ENCODE data around the gene ABCA7.

The ABCA7 gene

GRCh38 chr19:1053176-1054101 is 13.5 kb downstream of the ABCA7 start:
- intact Hi-C loops (cut with DNase I) = no loop called here
- no peak for DNase-seq

GRCh38 chr19:1054102-1055027 is 14.5 kb downstream of the ABCA7 start:
- DNase-seq = no peak
- intact Hi-C loops (cut with DNase I) = no loop called here

GRCh38 chr19:1055028-1055425 is 15.1 kb downstream of the ABCA7 start:
- no peak for DNase-seq
- intact Hi-C loops (cut with DNase I) = no loop called here

- intact Hi-C loops (cut with DNase I) = no loop called here
- no peak for DNase-seq
Measured at GRCh38 chr19:1055886-1056620, 16.1 kb downstream of the ABCA7 start.

GRCh38 chr19:1057176-1057855 is 17.4 kb downstream of the ABCA7 start:
- intact Hi-C loops (cut with DNase I) = no loop called here
- DNase-seq = no peak

- intact Hi-C loops (cut with DNase I) = no loop called here
- no peak for DNase-seq
Measured at GRCh38 chr19:1058112-1058511, 18.2 kb downstream of the ABCA7 start.

GRCh38 chr19:1060689-1061088 is 20.8 kb downstream of the ABCA7 start:
- DNase-seq = no peak
- intact Hi-C loops (cut with DNase I) = no loop called here

GRCh38 chr19:1061987-1062386 is 22.1 kb downstream of the ABCA7 start:
- no peak for DNase-seq

GRCh38 chr19:1062387-1063029 is 22.6 kb downstream of the ABCA7 start:
- intact Hi-C loops (cut with DNase I) = no loop called here
- DNase-seq = no peak

More at GRCh38 chr19:1061987-1062386, 22.1 kb downstream of the ABCA7 start:
- intact Hi-C loops (cut with DNase I) = no loop called here

- intact Hi-C loops (cut with DNase I) = no loop called here
- no peak for DNase-seq
Measured at GRCh38 chr19:1063030-1063908, 23.4 kb downstream of the ABCA7 start.

GRCh38 chr19:1063909-1064660 is 24.2 kb downstream of the ABCA7 start:
- intact Hi-C loops (cut with DNase I) = no loop called here
- no peak for DNase-seq

DNA sequence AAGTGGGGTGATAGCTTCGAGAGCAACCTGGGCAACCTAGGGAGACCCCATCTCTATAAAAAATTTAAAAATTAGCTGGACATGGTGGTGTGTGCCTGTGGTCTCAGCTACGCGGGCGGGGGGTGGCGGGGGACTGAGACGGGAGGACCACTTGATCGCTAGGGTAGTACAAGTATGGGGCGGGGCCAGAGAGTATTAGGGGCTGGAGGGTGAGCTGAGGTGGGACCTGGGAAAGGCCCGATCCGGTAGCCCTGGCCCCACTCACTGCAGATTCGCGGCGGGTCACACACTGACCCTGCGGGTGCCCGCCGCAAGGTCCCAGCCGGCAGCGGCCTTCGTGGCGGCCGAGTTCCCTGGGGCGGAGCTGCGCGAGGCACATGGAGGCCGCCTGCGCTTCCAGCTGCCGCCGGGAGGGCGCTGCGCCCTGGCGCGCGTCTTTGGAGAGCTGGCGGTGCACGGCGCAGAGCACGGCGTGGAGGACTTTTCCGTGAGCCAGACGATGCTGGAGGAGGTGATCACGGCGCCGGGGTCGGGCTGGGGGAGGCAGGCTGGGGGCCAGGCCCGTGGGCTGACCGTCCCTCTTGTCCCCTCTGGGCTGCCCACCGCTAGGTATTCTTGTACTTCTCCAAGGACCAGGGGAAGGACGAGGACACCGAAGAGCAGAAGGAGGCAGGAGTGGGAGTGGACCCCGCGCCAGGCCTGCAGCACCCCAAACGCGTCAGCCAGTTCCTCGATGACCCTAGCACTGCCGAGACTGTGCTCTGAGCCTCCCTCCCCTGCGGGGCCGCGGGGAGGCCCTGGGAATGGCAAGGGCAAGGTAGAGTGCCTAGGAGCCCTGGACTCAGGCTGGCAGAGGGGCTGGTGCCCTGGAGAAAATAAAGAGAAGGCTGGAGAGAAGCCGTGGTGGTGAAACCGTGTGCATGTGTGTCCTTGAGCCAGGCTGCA is 25.0 kb downstream of the ABCA7 start:
- no peak for DNase-seq

GRCh38 chr19:1065606-1066109 is 25.8 kb downstream of the ABCA7 start:
- no peak for DNase-seq
- intact Hi-C loops (cut with DNase I) = no loop called here

More for the DNA sequence above, 25.0 kb downstream of the ABCA7 start:
- intact Hi-C loops (cut with DNase I) = no loop called here

GRCh38 chr19:1066251-1066747 is 26.4 kb downstream of the ABCA7 start:
- intact Hi-C loops (cut with DNase I) = no loop called here
- no peak for DNase-seq

DNA sequence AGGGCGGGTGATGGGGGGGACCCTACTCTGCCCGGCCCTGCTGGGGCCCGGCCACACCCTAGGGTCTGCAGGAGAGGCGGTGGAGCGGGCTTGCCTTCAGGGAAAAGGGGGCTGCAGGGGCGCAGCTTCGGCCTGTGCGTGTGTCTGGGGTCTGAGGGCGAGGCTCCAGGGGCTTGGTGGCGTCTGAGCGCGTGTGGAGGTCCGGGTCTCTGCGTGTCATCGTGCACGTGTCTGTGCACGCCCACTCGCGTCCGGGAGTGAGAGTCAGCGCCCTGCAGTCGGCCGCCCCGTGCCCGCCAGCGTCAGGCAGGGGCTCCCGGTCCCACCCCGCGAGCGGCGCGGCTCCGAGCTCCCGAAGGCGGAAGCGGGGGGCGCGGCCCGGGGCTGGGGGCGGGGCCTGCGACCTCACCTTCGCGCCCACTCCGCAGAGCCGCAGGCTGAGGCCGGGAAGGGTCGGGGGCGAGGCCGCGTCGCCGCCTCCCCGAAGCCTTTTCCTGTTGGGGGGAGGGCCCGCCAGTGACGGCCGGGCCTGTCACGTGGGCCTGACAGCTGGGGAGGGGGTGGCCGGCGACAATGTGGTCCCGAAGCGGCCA is 26.9 kb downstream of the ABCA7 start, which contains the start of gene ARHGAP45:
TSS of gene ARHGAP45 (plus strand) at position 420 of the 593 bp plus-strand sequence. CDS start 239 bp downstream, outside the sequence.
- no peak for DNase-seq
- intact Hi-C loops (cut with DNase I) = no loop called here

Measured in posterior cingulate gyrus (tissue), 11 donors.